ENCODE results near the gene PDZRN3. TPM values are rescaled to one million over a fixed set of nuclear protein-coding genes. Genes with fewer than 3 reads are reported as not detected.

PDZRN3 gene
- total RNA-seq, 4 donors from 2014 or later = 25.3 to 152 (median 45.4) TPM

DNA sequence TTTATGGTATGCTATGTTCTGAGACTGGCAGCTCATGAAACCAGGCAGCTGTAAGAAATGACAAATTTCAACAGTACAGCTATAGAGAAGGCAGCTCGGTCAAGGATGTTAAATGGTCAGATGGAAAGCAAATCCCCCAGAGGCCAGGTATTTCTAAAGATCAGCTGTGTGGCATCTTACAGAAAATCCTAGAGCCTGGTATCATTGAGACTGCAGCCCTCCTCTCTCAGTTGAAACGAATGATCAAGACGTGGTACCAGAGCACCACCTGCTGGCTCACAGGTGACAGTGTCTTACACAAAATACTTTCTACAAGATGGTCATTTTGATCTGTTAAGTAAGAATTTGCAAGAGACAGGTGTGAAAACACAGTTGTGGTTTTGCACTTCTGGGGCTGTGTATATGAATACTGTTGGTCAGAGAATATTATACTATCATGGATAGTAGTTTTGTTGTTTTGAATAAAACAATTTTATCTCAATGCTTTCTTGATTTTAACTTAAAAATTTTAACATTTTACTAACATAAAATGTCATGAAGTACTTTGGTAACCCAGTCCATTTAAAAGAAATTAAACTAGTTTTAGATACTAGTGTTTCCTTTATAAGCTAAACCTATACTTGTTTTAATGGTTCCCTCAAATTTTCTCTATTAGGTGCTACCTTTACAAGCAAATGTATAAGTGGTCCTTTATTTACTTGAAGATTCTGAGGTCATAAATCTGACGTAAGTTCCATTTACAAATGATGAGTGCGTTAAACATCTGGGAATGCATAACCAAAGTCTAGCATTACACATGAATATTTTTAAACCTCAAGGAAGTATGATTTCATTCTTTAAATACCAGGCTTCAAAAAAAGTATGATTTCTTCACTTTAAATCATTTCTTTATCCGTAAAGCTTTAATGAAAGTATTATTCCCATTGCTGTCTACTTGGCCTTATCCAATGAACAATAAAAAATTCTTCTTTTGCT, 121.8 kb downstream of the PDZRN3 start:
- TF ChIP-seq, protein P1, sequence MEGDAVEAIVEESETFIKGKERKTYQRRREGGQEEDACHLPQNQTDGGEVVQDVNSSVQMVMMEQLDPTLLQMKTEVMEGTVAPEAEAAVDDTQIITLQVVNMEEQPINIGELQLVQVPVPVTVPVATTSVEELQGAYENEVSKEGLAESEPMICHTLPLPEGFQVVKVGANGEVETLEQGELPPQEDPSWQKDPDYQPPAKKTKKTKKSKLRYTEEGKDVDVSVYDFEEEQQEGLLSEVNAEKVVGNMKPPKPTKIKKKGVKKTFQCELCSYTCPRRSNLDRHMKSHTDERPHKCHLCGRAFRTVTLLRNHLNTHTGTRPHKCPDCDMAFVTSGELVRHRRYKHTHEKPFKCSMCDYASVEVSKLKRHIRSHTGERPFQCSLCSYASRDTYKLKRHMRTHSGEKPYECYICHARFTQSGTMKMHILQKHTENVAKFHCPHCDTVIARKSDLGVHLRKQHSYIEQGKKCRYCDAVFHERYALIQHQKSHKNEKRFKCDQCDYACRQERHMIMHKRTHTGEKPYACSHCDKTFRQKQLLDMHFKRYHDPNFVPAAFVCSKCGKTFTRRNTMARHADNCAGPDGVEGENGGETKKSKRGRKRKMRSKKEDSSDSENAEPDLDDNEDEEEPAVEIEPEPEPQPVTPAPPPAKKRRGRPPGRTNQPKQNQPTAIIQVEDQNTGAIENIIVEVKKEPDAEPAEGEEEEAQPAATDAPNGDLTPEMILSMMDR (IDR thresholded peaks at IDR 0.05; ENCODE audit: low read depth) = no peak

DNA sequence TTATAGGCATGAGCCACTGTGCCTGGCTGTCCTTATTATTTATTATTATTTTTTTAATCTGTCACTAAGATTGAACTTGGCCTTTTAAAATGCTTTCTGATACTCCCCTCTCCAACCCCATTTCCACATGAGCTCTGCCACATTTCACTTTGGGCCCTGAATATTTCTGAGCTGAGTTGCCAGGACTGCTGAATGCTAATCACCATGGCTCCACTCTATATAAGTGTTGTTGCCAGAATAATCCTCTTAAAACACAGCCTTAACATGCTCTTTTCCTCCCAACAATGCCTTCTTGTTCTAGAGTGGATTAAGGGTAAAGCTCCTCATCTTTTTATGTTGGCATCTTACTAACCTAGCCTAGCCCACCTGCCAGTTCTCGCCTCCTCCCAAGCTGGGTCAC, 124.4 kb downstream of the PDZRN3 start:
- TF ChIP-seq, protein P1 (IDR thresholded peaks at IDR 0.05; ENCODE audit: low read depth) = no peak

DNA sequence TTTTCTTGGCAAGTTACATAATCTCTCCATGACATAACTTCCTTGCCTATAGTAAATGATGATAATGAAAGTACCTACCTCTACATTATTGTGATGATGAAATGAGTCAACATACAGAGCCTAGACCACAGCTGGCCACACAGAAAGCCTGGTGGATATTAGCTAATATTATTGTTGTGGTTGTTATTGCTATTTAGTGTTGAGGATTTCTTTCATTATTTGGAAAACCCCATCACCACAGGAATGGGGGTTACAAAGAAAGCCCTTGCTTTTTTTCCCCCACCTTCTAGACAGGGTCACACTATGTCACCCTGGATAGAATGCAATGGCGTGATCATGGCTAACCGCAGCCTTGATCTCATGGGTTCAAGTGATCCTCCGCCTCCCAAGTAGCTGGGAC, 125.0 kb downstream of the PDZRN3 start:
- TF ChIP-seq, protein P1 (IDR thresholded peaks at IDR 0.05; ENCODE audit: low read depth) = no peak

DNA sequence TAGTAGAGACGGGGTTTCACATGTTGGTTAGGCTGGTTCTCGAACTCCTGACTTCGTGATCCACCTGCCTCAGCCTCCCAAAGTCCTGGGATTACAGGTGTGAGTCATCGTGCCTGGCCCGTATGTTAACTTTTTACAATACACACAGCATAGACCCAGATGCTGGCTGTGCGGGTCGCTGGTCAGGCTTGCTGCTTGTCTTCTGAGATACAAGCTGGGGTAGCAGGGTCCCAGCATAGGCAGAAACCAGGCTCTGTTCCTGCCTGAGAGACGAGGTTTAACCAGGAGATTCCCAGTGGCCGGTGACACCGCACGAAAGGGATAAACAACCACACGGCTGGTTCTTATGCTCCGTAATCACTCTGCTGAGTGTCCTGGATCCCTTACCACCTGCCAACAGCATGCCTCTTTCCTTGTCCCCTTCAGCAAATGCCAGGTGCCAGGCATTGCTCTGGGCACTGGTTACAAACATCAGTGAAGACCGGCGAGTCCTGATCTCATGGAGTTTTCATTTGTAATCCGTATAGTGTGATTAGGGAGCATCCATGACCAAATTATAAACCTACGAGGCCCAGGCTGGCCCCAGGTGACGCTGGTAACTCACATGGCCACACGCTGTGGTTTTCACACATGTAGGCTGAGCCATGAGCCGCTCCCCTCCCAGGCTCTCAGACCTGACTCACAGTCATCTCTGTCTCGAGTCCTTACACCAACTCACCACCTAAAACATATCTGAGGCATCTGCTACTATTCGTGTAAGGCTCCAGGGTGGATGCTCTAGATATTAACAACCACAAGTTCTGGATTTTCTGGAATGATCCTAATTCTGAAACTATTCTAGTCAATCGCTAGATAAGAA, 125.7 kb downstream of the PDZRN3 start:
- TF ChIP-seq, protein P1 (IDR thresholded peaks at IDR 0.05; ENCODE audit: low read depth) = no peak

DNA sequence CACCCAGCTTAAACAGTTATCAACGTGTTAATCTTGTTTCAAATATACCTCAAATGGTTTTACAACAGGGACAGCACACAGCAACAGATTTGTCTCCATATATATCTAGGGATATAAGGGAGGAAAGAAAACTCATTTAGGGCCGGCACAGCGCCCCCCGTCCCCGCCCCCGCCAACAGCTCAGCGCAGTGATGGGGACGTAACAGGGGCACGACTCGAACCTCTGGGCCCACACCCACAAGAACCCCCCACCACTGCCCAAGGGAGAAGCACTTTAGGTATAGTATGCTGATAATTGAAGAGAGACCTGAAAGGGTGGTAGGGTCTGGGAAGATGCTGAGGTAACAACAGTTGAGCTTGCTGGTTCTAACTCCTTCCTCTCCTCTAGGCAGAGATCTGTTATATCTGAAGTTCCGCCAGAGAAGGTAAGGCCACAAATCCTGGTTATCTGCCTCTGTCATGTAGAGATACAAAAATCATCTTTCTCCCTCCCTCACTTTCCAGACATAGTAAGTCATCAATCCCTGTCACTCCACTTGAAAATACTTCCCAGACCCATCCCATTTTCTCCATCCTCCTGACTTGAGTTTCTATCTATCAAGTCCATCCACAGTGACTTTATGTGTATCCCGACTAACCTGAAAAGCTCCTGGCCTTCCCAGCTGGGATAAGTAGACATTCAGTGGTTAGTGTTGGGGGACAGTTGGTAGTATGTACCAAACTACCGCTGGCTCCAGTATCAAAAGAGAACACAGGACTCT, 126.9 kb downstream of the PDZRN3 start:
- TF ChIP-seq, protein P1 (IDR thresholded peaks at IDR 0.05; ENCODE audit: low read depth) = no peak

DNA sequence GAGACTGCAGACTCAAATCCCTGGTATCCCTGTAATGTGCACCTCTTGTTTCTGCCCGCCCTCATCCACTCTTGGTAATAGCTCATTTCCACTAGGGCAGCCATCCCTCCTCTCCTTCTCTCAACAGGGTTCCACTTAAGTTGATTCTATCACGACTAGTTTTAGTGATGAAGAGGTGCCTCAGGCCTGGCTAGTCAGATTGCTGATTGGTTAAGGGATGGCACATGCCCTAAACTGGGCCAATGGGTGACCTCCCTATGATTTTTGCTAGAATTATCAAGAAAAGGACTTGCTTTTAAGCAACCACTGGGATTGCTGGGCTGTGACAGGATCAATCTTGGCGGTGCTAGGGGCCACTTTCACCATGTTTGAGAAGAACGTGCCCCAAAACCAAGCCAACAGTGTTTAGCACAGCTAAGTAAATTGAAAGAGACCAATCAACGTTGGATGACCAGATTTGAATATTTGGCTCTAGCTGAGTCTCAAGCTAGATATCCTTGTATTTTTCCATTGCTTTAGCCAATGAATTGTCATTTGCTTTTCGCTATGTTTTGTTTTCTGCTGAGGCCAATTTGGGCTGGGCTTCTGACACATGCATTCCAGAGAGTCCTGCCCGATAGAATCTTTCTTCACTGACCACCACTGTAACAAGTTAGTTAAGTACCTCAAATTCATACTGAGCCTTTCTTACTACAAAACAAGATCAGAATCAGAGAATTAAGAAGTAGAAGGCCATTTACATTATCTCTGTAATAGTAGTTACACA, 131.0 kb downstream of the PDZRN3 start:
- TF ChIP-seq, protein P1 (IDR thresholded peaks at IDR 0.05; ENCODE audit: low read depth) = no peak
